Head of caudate nucleus (tissue), 42 donors: ENCODE data around the gene BICRA.
"Not testable (repeated sequence)": the region's sequence is repeated elsewhere in the genome, so short reads cannot be mapped to it uniquely, and the experiment has no call there.

Experiments
- DNase-seq, 42 donors: peaks; one replicate each; pipeline versions ENCODE4 v3.0.0 to v3.0.0-alpha.2; 2020 to 2021; ENCODE audit warnings: mixed read lengths in 7 of 42
- intact Hi-C: fragments of 100-400 bp; cut with DNase I; formaldehyde crosslinking; loops from one replicate; pipeline ENCODE4 v1.15.0; 2022

Gene BICRA

GRCh38 chr19:47719047-47719859, 110.3 kb downstream of the BICRA start:
- intact Hi-C loops: no loop called here
- DNase-seq: peak; percentile 24 to 82 (median 65)

GRCh38 chr19:47720669-47721422, 111.9 kb downstream of the BICRA start:
- no peak for DNase-seq
- intact Hi-C loops: no loop called here

- intact Hi-C loops: no loop called here
- DNase-seq: peak in 3 of 42 donors; percentile 21 to 53 (median 36)
Observed at GRCh38 chr19:47723581-47723940, 114.6 kb downstream of the BICRA start.

GRCh38 chr19:47725759-47726401, 116.9 kb downstream of the BICRA start:
- intact Hi-C loops: no loop called here
- no peak for DNase-seq

GRCh38 chr19:47726467-47726866, 117.5 kb downstream of the BICRA start:
- intact Hi-C loops: no loop called here
- no peak for DNase-seq

GRCh38 chr19:47728295-47728694, 119.4 kb downstream of the BICRA start:
- DNase-seq, intact Hi-C loops: not testable (repeated sequence)

GRCh38 chr19:47729468-47729798, 120.5 kb downstream of the BICRA start:
- DNase-seq: peak in 4 of 42 donors; percentile 5 to 44 (median 24)
- intact Hi-C loops: no loop called here

- peak; percentile 34 to 91 (median 78) for DNase-seq
- intact Hi-C loops: no loop called here
Observed at GRCh38 chr19:47729799-47730520, 121.0 kb downstream of the BICRA start.

GRCh38 chr19:47730521-47730889, 121.6 kb downstream of the BICRA start:
- intact Hi-C loops: no loop called here
- DNase-seq: no peak

- no peak for DNase-seq
- intact Hi-C loops: no loop called here
Observed at GRCh38 chr19:47730910-47731309, 122.0 kb downstream of the BICRA start.

- intact Hi-C loops: no loop called here
- no peak for DNase-seq
Observed at GRCh38 chr19:47735131-47735530, 126.2 kb downstream of the BICRA start.

GRCh38 chr19:47740866-47741519, 132.1 kb downstream of the BICRA start:
- intact Hi-C loops: no loop called here
- no peak for DNase-seq

GRCh38 chr19:47741544-47742140, 132.7 kb downstream of the BICRA start:
- intact Hi-C loops: no loop called here
- DNase-seq: no peak

GRCh38 chr19:47742634-47743033, 133.7 kb downstream of the BICRA start:
- no peak for DNase-seq
- intact Hi-C loops: no loop called here

GRCh38 chr19:47745010-47745901, 136.3 kb downstream of the BICRA start, which contains the start of gene NOP53:
NOP53 (plus strand) TSS chr19:47745546; CDS start chr19:47745560, 14 bp downstream.
- peak; percentile 89 to 99 (median 96) for DNase-seq
- intact Hi-C loops: no loop called here

GRCh38 chr19:47746129-47746528, 137.2 kb downstream of the BICRA start:
- intact Hi-C loops, DNase-seq: not testable (repeated sequence)

- DNase-seq: no peak
- intact Hi-C loops: no loop called here
Observed at GRCh38 chr19:47749326-47749725, 140.4 kb downstream of the BICRA start.
